Fibroblast of skin of right biceps (primary cell): ENCODE results near the gene FUT6.
"Not testable (repeated sequence)": the region's sequence is repeated elsewhere in the genome, so short reads cannot be mapped to it uniquely, and the experiment has no call there.

Source experiments
- DNase-seq: peaks from one replicate; pipeline ENCODE4 v3.0.0-alpha.2; 2013

The FUT6 gene

DNA sequence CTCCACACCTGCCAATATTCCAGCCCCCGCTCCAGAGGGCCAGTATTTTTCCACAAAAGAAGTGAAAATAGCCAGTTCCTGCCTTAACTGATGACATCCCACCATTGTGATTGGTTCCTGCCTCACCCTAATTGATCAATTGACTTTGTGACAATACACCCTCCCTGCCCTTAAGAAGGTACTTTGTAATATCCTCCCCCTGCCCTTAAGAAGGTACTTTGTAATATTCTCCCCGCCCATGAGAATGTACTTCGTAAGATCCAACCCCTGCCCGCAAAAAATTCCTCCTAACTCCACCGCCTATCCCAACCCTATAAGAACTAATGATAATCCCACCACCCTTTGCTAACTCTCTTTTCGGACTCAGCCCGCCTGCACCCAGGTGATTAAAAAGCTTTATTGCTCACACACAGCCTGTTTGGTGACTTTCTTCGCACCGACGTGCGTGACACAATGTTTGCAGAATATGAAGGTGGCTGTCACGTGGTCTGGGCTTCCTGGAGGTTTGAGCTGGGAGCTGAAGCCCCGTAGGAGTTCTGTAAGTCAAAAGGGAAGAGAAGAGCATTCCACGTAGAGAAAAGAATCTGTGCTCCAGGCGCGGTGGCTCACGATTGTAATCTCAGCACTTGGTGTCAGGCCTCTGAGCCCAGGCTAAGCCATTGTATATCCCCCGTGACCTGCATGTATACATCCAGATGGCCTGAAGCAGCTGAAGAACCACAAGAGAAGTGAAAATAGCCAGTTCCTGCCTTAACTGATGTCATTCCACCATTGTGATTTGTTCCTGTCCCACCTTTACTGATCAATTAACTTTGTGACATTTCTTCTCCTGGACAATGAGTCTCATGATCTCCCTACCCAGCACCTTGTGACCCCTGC is 17.9 kb upstream of the FUT6 start:
- DNase-seq, result no peak

DNA sequence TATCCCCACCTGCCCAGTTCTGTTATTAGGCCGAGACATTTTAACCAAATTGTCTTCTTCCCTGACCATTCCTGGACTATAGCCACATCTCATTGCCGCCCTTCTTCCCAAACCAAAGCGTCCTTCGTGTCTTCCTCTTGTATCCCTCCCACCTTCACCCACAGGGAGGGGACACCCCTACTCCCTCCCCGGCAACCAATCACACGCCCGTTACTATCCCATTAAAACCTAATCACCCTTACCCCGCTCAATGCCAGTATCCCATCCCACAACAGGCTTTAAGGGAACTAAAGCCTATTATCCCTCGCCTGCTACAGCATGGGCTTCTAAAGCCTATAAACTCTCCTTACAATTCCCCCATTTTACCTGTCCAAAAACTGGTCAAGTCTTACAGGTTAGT is 15.6 kb upstream of the FUT6 start:
- not testable (repeated sequence) for DNase-seq

DNA sequence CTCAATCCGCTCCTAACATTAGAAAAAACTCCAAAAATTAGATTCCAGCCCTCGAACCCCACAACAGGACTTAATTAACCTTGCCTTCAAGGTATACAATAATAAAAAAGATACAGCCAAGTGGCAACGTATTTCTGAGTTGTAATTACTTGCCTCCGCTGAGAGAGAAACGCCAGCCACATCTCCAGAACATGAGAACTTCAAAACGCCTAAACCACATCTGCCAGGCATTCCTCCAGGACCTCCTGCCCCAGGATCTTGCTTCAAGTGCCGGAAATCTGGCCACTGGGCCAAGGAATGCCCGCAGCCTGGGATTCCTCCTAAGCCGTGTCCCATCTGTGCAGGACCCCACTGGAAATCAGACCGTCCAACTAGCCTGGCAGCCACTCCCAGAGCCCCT is 14.6 kb upstream of the FUT6 start:
- not testable (repeated sequence) for DNase-seq

DNA sequence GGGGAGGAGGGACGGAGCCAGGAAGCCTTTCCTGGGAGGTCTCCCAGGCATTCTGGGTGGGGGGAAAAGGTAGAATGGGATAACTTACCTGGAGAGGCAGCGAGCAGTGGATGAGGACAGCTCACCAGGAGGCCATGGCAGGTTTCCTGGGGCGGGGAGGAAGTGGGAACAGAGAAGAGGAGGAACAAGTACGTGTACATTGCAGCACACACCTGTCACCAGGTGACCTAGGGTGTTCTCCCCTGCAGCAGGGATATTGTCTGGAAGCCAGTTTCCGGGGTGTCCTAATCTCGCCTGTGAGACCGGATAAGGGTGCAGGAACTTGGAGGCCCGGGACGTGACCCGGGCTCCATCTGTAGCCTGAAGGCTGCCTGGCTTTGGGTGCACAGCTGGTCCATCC is 11.8 kb upstream of the FUT6 start, which contains the start of gene FUT3:
Gene FUT3, minus strand, starts transcription at position 148 of the 400 bp plus-strand sequence.
- no peak for DNase-seq

DNA sequence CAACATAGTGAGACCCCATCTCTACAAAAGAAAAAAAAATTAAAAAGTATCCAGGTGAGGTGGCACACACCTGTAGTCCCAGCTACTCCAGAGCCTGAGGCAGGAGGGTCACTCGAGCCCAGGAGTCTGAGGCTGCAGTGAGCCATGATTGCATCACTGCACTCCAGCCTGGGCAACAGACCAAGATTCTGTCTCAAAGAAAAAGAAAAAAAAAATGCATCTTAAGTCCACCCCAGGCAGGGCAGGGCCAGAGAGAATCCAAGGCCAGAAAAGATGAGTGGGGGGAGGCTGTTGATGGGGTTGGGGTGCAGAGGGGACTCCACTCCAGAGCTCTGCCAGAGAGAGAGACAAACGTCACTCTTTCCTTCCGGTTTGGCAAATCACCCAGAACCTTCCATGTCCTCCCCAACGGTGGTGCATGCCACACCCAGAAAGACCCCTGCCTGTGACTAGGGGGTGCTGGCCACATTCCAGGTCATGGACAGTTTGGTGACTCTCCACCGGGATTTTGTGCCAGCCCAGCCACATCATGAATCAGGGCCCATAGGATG is 11.3 kb upstream of the FUT6 start:
- peak; percentile 57 for DNase-seq

DNA sequence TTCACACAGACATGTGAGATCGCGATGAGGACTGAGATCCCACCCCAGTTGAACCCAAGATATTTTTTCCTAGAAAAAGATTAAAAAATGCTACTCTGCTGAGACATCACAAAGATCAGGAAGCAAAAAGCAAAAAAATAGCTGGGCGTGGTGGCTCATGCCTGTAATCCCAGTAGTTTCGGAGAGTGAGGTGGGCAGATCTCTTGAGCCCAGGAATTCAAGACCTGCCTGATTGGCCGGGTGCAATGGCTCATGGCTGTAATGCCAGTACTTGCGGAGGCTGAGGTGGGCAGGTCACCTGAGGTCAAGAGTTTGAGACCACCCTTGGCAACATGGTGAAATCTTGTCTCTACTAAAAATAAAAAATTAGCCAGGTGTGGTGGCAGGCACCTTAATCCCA is 10.7 kb upstream of the FUT6 start:
- DNase-seq, result no peak

DNA sequence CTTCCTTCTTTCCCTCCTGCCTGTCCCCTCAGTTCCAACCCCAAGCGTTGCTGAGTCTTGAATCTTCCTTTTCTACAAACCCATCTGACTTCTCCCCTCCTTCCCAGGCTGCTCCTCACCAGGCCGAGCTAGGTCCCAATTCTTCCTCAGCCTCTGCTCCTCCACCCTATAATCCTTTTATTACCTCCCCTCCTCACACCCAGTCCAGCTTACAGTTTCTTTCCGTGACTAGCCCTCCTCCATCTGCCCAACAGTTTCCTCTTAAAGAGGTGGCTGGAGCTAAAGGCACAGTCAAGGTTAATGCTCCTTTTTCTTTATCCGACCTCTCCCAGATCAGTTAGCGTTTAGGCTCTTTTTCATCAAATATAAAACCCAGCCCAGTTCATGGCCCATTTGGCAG is 9.1 kb upstream of the FUT6 start:
- not testable (repeated sequence) for DNase-seq

DNA sequence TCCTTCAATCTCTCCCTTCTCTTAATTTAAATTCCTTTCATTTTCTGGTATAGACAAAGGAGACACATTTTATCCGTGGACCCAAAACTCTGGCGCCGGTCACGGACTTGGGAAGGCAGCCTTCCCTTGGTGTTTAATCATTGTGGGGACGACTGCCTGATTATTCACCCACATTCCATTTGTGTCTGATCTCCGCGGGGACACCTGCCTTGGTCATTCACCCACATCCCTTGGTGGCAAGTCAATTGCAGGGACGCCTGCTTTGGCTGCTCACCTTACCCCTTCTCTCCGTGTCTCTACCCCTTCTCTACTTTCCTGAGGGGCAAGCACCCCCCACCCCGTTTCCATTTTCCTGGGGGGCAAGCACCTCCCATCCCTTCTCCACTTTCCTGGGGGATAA is 8.3 kb upstream of the FUT6 start:
- not testable (repeated sequence) for DNase-seq

DNA sequence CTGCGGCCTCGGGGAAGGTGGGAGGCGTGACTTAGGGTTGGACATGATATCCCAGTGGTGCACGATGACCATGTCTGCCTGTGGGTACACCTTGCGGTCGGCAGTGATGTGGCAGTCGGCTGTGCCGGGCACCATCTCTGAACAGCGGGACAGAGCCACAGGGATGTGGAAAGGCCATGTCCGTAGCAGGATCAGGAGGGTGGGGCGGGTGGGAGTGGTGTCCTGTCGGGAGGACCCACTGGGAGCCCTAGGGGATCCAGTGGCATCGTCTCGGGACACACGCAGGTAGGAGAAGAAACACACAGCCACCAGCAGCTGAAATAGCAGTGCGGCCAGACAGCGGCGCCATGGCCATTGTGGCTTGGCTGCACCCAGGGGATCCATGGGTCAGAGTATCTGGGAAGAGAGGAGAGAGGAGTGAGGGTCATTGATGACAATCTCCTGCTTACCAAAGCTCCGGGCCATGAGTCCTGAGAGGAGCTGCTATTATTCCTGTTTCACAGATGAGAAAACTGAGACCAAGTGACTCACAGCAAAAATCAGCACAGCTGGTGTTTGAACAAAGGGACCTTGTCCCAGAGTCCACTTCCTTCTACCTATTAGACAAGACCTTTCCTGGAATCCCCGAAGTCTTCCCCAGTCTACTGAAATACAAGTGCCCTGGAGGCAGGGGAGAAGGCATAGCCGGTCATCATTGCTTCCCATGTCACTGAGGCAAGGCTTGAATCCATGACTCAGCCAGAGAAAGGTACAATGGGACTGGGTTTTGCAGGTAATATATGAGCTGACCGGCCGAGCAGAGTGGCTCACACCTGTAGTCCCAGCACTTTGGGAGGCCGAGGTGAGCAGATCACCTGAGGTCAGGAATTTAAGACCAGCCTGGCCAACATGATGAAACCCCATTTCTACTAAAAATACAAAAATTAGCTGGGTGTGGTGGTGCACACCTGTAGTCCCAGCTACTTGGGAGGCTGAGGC is 5.2 kb upstream of the FUT6 start:
- DNase-seq, result no peak

DNA sequence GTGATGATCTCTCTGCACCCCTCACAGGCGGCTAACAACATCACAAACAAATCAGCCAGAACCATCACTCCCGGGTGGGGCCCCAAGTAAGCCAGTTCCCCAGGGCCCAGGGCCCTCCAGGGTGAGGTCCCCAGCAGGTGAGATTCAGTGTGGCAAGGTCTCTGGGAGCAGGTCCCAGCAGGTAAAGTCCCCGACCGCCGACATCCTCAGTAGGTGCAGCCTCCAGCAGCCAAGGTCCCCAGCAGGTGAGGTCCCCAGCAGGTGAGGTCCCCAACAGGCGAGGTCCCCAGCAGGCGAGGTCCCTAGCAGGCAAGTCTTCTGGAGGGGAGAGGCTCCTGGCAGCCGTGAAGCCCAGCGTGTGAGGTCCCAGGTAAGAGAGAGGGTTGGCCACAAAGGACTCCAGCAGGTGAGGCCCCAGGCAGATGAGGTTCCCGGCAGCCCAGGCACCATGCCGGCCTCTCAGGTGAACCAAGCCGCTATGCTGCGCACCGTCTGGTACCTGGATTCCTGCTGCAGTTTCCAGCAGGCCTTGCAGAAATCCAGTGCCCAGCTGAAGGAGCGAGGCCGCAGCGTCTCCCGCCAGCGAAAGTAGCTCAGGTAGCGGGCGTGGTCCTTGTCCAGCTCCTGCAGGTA is 3.9 kb upstream of the FUT6 start:
- DNase-seq, result no peak

DNA sequence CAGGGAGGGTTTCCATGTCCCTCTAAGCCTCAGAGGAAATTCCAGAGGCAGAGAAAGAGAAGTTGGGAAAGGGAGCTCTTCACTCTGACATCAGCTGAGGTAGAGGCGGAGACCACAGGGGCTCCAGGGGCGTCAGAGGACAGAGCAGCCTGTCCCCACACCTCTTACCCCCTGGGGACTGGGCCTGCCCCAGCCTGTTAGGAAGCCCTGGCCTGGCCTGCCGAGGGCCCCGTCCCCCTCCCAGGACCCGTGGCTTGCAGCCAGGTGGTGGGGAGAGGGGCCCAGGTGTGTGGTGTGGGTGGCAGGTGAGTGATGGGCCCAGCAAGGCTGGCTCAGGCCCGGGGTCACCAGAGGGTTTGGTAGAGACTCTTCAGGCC is 2.2 kb upstream of the FUT6 start:
- DNase-seq, result not testable (repeated sequence)

DNA sequence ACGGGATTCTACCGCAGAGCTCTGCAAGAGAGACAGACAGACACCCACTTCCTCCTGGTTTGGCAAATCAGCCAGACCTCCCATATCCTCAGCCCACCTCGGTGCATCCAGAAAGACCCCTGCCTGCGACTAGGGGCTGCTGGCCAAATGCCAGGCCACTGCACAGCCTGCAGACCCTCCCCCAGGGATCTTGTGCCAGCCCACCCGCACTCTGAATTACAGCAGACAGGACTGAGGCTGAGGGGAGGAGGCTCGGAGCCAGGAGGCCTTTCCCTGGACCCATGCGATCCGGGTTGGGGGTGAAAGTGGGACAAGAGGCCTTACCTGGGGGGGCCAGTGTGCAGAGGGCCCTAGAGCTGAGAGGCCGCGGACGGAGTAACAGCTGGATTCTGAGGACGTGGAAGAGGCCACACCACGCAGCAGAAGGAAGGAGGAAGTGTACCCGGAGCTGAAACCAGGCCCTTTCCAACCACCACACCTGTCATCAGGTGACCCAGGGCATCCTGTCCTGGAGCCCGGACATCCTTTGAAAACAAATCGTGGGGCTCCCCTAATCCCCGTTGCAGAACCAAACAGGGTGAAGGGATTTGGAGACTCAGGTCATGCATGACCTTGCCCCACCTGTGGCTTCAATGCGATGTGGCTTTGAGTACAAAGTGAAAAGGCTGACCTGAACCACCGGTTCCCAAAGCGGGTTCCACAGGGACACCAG is 993 bp downstream of the FUT6 start:
- no peak for DNase-seq

DNA sequence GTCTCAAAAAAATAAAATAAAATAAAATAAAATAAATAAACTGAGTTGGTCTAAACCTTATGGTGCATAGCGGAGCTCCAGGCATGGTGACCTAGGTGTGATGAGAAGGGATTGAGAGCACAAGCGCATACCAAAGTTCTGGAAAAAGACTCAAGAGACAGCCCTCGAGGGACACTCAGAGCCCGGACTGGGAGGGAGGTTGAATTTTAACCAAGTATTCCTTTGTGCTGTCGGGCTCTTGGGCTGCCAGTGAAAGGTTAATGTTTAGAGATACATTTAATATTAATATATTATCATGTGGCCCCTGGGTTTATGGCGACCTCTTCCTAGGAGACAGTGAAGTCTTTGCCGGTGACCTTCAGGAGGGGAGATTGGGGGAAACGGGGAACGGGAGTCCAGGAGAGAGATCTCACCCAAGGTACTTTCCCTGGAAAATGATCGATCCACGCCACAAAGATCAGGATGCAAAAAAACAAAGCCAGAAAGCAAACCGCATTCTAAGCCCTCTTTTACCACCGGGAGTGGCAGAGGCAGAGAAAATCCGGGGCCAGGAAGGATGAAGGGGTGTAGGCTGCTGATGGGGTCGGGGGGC is 1.6 kb downstream of the FUT6 start:
- DNase-seq, result no peak

DNA sequence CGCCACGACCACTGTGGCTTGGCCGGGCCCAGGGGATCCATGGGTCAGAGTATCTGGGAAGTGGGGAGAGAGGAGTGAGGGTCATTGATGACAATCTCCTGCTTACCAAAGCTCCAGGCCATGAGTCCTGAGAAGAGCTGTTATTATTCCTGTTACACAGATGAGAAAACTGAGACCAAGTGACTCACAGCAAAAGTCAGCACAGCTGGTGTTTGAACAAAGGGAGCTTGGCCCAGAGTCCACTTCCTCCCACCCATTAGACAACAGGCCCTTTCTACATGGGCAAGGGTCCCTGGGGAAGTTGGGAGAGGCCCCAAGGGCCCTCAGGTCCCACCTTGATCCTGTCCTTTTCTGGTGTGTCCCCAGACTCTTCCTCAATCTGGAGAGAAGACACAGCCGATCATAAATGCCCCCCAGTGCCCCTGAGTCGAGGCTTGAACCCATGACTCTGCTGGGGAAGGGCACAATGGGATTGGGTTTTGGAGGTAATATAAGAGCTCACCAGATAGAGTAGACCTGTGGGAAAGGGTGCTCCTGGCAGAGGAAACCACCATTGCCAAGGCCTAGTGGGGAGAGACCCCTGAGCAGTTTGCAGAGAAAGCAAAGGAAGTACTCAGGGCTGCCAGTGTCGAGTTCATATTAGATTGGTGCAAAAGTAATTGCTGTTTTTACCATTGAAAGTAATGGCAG is 6.8 kb downstream of the FUT6 start:
- no peak for DNase-seq

DNA sequence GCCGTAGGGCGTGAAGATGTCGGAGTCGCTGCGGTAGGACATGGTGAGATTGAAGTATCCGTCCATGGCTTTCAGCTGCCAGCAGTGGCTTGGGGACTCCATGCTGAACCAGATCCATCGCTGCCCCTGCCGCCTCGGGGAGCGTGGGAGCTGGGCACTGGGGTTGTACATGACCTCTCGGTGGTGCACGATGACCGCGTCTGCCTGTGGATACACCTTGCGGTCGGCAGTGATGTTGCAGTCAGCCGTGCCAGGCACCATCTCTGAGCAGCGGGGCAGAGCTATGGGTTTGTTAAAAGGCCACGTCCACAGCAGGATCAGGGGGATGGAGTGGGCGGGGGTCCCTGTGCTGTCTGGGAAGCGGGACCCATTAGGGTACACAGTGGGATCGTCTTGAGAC is 7.4 kb downstream of the FUT6 start:
- DNase-seq, result no peak

DNA sequence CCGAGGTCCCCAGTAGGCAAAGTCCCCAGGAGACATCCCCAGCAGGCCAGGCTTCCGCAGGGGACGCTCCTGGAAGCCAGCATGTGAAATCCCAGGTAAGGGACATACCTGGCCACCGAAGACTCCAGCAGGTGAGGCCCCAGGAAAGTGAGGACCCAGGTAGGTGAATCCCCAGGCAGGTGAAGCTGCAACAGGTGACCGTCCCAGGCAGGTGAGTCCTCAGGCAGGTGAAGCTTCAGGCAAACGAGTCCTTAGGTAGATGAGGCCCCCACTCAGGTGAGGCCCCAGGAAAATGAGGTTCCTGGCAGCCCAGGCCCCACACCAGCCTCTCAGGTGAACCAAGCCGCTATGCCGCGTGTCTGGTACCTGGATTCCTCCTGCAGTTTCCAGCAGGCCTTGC is 8.3 kb downstream of the FUT6 start:
- no peak for DNase-seq

DNA sequence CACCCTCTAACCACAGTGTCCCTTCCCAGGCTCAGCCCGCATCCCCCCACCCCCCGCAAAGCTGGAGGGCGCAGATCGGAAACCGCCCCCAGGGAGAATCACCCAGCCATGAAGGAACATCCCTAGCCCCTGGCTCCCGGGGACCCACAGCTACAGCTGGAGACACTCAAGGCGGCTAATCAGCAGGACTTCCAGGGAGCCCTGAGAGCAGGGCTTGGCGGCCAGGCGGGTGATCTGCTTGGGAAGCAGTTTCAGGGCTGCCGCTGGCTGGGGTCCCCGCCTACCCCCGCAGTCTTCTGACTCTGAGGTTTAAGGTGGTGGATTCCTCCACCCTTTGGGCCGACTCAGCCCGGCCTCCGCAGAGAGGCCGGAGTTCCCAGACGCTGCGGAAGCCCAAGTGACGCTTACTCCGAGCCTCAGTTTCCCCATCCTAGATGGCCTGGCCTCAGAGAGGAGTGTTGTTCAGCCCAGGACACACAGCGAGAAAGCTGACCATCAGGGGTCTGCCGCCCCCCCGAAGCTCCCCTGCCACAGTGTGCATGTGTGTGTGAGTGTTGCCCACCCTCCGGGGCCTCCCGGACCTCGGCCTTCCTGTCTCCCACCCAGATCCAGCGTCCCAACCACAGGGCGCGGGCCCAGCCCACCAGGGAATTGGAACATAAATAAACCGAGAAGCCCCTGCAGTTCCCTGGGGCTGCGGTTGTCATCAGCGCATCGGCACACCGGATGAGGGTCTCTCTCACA is 9.8 kb downstream of the FUT6 start:
- no peak for DNase-seq

DNA sequence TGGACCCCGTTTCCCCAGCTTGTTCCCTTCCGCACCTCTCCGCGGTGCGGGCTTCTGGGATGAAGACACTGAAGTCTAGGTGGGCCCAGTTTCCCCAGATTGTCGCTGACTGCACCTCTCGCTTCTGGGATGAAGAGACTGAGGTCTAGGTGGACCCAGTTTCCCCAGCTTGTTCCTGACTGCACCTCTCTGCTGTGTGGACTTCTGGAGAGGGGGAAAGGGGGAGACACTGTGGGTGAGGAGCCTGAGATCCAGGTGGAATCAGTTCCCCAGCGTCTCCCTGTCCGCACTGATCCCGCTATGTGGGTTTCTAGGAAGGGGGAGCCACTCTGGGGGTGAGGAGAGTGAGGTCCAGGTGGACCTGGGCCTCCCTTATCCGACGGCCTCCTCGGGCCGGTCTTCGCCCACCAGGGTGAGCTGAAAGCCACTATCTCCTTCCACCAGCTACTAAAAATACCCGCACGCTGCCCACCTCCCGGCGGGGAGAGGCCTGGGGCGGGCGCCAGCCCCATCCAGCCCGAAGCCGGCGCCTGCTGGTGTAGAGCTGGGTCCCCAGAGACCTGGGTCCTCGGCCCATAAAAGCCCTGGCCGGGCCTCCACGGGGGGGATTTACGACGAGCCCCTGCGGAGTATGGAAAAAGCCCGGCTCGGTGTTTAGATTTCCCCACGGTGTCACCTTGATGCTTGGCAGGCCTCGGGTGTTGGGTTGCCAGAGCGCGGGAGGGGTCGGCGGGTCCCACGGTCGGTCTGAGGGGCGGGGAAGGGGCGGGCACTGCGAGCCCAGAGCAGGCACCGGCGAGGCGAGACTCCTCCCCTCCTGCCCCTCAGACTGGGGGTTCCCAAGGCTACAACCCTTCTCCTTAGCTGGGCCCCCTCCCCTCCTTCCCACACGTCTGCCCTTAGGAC is 10.6 kb downstream of the FUT6 start:
- peak; percentile 20 for DNase-seq
